Measurements from ENCODE around the gene CHRNA1.

Gene CHRNA1

DNA sequence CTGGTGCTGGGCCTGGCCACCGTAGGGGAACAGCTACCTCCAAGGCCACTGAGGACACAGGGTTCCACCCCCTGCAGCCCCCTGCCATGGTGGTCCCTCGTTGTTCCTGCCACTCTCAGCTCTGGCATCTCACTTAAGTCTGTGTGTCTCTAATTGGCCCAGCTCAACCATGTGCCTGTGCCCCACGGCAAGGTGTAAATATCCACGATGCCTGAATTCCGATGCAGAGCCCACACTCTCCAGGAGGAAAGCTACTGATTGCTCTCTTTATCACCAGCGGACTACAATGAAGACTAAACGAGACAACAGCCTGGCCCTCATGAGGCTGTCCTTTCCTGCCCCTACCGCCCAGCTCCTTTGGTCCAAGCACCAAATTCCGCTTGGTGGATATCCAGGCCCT, 17.0 kb upstream of the CHRNA1 start:
- DNase-seq: no peak

DNA sequence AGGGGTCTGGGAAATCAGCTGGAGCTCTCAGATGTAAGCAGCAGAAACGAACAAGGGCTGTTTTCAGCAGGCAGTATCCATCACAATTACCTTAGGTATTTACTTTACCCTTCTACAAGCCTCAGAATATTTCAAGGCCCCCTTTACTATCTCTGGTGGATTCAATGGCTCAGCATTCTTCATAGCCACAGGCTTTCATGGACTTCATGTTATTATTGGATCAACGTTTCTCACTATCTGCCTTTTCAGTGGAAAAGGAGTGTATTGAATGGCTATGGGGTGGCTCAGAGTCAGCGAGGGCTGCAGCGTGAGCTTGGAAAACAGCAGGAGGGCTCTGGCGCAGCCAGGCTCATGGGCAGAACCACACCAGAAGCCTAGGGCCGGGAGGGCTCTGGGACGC, 16.6 kb upstream of the CHRNA1 start:
- no peak for DNase-seq

DNA sequence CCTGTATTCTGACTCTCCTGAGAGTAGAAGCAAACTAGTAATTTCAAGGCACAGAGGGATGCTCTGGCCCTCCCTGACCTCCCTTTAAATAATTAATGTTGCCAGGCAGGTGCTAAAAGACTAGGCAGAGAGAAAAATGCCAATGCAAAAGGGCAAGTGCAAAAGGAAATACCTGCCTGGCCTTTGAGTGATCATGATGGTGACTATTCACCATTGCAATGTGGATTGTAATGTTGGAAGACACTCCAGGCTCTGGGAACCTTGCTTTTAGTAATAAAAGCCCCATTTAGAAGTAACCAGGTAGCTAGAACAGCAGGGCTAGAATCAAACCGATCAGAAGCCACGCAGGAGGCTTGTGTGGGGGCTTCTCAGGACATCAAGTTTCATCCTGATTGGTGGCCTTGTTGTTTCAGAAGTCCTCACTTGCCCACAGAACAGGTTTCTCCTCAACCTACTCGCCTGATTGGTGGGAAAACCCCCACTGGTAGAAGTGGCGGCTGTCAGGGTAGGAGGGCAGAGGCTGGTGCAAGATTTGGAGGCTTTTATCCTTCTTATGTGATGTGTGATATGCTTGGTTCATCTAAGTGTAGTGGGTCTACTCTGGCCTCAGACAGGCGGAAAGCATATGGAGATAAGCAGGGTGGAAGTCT, 16.0 kb upstream of the CHRNA1 start:
- DNase-seq: no peak

DNA sequence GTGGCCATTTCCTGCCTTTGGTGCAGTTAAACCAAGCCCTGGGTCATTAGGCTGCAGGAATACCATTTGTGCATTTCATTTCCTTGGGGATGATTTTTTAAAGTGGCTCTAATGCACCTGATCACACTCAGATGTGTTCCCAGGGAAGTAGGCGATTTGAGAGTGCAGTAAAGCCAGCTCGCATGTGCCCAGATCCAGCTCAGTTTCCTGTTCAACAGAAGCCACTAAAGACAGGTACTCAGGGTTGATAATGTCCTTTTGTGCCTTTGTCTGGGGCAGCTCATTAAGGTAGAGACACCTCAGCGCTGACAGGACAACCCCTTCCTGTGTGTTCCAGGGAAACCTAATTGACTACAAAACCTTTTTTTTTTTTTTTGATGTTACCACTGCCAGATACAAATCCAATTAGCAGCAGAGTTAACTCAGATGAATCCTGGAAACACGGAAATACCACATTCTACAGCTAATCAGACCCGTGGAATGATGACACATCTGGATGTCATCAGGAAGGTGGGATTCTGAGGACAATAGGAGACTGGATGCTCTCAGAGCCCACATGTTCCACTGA, 15.2 kb upstream of the CHRNA1 start:
- DNase-seq: no peak

DNA sequence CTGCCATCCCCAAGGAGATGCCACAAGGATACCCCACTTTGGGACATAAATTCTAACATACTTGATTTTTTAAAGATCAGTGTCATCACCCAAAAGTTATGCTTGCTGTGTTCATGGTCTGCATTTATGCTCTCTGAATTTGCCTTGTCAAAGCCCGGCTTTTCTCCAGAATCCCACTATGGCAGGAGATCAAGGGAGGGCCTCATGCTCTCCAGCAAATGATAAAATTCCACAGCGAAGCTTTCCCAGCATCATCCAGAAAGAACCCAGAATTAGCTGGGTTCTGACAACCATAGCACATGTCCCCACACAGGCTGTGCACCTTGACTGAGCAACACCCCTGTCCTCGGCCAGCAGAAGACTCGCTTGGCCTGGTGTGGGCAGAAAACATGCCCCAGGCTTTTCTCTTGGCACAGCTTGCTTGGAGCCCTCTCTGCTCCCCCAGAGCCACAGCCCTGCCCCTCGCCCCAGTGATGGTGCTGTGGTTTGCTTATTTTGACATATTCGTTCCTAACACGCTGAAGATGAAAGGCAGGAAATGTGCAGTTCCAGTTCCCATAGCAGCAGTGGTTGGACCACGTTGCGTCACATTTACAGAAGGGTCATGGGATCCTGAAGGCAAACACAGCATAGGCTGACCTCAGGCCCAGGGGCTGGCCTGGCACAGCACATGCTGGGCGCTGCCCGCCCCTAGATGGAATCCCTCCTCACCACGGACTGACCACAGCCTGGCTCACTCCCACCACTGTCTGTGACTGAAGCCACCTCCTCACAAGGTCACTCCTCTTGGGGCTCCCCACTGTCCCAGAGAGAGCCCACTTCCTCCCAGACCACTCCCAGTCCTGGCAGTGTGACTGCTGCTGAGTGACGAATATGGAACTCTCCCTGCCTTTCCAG, 14.1 kb upstream of the CHRNA1 start:
- peak; percentile 94 for DNase-seq

DNA sequence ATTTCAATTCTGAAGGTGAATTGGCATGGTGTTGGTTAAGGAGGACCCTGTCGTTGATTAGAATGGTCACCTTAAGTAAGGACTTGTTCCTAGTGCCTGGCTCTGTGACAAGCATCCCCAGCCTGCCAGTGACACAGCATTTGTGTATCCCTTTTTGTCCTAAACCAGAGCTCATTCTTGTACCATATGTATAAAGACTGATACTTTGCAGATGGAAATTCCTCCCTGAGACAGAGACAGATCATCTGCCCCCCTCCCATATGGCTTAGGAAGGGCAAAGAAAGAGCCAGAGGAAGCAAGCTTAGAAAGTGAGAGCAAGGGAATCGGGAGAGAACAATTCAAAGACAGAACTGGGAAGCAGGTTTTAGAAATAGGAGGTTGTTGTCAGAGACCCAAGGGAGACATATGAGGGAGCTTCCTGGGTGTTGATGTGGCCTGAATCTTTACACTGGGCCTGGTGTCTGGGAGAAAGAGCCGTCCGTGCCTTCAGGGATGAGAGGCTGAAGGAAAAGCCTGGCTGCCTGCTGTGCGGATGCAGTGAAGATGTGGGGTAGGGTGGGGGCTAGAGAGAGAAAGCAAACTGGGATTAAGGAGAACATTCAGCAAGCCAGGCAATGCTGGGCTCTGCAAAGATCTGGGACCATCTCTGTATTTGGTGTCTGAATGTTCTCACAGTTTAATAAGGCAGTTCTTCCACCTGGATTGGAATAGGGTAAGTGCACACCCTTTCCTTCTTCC, 13.2 kb upstream of the CHRNA1 start:
- DNase-seq: no peak

DNA sequence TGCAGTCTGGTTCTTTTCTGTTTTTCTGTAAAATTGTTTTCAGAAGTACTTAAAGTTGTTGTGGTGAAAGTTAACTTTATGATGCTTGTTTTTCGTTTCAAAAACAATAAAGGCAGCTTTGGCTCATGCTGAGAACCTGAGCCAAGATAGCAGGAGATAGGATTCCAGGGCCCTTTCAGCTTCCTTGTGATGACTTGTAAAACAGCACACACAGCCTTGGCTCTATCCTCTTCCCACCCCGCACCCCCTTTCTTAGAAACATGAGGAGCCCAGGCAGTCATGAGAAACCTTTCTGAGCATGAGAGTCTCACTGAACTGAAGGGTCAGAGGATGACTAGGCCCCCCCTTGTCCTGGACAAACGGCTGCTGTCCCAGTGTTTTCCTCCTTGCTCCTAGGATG, 12.4 kb upstream of the CHRNA1 start:
- no peak for DNase-seq

DNA sequence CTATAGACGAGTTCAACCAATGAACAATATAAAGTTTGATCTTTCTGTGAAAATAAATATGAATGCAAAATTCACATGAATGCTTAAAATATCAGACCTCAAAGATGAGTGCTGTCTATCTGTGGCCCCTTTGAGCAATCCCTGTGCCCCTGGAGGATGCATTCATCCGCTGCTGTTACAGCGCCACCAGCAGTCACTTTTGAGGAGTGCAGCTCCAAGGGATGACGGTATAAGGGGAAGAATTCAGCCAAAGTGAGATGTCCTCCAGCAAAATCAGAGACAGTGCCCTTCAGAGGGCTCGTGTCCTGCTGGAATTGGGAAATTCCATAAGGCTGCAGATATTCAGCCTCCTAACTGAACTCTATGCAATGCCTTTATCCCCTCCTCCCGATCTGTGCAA, 12.0 kb upstream of the CHRNA1 start:
- DNase-seq: no peak

DNA sequence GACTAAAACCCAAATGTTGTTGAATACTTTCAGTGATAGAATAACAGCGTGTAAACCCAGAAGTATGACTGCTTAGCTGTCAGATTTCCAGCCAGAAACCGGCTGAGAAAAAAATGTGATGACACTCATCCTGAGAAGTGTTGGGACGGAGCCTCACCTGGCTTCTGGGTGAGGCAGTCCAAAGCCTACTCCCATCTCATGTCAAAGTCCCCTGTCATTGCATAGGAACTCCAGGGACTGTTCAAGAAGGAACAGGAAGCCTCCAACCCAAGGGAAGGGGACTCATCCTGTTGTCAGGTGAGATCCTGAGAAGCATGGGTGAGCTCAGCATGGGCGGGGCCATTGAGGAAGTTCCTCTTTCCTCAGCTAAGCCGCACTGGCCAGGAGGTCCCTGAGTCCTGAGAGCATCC, 11.3 kb upstream of the CHRNA1 start:
- DNase-seq: no peak

DNA sequence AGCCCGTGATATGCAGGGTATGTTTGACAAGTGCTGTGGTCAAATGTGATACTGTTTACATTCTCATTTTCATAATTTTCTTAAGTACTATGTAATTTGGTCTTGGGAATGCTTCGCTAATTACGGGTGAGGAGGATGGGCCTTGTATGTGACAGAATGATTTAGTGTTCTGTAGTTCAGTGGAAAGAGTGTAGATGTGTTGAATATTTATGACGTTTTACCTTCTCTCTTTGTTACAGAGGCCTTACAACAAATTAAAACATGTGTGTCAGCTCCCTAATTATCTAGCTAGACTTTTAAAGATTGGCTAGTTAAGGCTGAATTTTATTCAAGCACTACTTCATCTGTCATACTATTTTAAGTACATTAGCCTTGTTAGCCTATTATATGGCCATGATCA, 10.6 kb upstream of the CHRNA1 start:
- DNase-seq: no peak

DNA sequence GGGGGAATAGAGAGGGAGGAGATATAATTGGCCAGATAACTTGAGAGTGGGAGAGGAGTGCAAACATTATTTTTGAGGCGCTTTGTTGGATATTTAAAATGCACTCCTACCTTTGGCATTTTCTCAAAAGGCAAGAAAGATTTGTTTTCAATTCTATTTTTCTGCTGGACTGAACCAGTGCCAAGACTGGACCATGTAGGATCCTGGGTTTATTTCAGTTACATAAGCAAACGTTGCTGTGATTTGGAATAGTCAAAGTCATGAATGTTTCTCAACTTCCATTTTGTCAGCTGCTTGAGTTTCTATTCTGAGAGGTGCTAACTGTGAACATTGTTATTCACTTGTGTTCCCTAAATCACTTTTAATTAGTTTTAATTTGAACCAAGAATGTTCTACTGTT, 8.9 kb upstream of the CHRNA1 start:
- peak; percentile 41 for DNase-seq

DNA sequence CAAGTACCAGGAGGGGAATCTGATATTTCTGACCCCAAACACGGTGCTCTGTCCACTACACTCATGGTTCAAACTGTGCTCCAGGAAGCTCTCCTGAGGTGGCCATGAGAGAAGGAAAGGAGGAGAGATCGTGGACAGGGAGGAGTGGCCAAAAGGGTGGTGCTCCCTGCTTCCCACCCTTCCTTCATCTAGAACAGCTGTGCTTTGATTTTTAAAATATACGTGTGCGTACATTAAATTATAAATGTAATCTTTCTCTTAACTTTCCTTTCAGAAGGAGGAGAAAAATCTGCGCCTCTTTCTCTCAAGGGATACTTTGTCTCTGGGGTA, 8.2 kb upstream of the CHRNA1 start:
- no peak for DNase-seq

DNA sequence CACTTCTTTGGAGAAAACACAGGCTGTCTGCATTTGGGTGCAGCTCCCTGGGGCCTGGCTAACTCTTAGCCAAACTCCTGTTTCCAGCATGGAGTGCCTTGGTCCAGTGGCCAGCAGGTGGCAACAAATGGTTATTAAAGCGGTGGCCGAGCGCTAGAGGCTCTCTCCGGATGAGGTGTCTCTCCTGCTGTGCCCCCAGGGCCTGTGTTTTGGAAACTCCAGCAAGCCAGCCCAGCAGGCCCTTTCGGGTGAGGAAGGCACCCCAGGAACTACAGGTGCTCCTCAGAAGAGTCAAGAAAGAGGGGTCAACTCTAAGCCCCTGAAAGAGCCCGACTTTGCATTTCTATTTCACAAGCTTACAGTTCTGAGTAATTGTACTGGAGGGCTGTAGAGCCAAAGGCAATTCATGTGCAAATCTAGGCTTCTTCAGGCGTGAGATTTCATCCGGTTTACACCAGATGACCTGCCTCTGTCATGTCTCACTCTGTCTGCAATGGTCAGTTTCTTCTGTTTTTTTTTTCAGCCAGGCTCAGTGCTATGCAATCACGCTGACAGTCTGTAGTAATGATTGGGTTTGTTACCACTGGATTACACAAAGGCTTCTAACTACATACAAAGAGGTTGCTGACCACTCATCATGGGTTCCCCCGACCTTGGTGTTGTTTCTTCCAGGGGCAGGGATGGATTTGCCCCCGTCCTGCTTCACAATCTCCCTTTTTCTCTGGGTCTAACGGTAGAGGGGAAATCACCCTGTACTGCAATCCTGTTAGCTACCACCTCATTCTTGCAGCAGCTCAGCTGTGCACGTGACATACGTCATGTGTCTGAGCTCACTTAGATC, 7.6 kb upstream of the CHRNA1 start:
- peak; percentile 74 for DNase-seq

DNA sequence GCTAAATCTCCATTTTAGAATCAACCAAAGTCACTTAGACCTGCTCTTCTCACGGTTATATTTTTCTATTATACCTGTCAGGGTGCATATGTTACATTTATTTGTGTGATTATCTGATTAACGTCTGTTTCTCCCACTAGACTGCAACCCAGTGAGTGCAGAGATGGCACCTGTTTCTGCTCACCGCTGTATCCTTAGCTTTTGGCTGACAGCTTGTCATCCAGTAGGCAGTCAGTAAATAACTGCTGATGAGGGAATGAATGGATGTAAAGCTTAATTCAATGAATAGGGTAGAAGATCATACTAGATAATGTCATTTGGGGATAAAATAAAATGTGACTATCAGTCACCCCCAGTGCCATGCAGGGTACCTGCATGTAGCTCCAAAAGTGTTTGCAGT, 6.9 kb upstream of the CHRNA1 start:
- no peak for DNase-seq

DNA sequence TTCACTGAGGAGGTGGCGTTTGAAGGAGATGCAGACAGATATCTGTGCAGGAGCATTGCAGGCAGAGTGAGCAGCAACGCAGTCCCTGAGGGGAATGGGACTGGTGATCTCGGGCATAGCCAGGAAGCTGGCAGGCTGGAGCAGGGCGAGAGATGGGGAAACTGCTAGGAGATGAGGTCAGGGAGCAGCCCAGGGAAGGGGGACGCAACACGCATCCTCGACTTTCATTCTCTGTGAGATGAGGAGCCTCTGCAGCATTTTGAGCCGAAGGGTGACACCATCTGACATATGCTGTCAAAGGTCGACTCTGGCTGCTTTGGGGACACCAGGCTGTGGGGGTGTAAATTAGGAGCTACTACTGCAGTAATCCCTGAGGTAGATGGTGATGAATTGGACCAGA, 4.3 kb upstream of the CHRNA1 start:
- no peak for DNase-seq

DNA sequence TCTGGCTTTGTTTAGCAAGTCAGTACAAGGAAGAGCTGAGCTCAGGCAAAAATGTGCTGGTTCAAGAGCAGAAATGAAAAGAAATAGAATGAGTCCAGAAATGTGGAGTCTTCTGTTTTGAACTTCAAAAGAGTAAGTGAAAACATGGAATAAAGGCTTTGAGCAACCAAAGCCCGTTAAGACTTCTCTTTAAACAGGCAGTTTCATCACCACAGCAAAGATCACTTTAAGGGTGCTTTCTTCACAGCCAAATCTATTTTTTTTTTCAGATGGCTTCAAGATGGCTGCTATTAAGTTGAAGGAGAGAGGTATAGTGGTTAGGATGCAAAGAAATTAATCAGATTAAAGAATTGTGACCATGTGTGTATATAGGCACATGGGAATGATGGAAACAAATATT, 2.0 kb upstream of the CHRNA1 start:
- peak; percentile 54 for DNase-seq

DNA sequence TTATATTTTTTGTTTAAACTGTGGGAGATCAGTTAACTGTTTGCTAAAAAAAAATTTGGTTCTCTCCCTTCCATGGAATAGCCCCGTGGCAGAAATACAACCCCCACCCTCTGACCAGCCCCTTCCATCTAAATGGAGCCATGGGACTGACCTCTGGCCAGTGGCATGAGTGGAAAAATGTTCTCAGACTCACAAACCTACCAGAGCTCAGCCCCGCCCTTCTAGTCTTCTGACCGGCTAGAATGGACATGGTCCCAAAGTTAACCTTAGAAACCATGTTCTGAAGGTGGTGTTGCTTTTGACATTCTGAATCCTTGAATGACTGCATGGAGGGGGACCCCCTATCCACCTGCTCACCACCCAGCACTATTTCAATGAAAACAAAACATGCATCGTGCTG, 1.3 kb upstream of the CHRNA1 start:
- no peak for DNase-seq

DNA sequence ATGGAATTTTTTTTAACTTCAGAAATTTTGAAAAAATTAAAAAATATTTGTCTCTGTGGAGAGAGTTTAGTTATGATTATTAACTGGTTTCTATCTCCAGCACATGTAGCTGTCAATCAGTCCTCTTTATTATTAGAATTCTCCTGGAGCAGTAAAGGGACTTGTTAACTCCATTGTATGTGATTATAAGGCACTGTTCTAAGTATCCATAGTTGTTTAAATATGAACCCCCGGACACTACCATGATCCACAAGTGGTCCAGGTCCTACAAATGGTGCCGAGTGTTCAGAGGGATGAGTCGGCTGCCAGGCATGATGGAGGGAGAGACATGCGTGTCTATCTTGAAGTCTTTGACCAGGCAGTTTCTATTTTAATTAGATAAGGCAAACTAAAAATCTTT, 492 bp downstream of the CHRNA1 start:
- no peak for DNase-seq

DNA sequence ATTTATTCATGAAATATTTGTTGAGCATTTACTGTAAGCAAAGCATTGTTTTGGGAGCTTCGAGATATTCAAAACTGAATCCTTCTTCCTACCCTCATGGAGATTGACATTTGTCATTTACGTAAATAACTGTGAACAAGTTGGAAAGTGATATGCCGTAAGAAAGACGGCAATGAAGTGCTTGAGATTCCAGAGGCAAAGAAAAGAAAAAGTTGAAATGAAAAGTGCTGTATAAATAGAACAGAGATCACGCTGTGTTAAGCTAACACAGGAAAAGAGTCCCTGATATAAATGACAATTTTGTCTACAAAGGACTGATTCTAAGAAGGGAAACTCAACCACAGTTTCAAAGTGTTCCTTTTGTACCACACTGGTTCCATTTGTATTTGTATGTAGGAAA, 1.8 kb downstream of the CHRNA1 start:
- no peak for DNase-seq

DNA sequence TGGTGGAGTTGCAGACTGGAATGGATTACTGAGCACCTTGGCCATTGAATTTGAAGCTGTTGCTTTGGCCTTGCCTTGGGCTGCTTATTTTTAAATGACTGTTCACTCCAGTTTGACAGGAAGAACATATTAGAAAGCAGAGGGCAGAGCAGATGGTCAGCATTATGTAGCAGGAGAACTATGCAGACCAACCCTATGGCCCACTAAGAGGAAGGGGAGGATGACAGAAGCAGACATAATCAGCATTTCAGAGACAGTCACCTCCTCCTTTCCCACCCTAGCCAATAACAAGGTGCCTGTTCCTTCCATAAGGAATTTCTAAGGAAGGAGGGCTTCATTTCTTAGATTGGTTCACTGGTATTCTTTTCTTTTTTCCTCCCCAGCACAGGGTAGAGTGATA, 2.4 kb downstream of the CHRNA1 start:
- DNase-seq: no peak

DNA sequence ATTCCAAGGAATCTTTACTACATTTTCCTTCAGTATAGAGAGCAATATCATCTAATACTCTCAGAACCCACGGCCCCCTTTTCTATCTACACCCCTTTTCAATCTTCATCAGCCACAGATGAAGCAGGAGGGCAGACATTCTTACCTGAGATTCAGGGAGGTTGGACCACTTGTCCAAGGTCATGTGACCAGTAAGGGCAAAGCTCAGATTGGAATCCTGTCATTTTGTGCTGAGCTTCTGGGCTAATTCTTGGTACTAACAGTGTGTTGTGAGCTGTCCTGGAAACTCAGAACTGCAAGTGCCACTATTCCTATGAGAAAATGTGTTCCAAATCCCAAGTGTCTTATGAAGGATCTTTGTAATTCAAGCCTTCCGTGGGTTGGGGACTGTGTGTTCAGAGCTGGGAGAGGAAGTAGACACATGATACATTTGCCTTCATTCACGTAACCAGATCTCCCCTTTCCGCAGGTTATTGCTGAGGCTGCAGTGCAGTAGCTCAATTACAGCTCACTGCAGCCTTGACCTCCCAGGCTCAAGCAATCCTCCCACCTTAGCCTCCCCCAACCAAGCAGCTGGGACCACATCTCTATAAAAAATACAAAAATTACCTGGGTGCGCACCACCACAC, 3.3 kb downstream of the CHRNA1 start:
- no peak for DNase-seq

DNA sequence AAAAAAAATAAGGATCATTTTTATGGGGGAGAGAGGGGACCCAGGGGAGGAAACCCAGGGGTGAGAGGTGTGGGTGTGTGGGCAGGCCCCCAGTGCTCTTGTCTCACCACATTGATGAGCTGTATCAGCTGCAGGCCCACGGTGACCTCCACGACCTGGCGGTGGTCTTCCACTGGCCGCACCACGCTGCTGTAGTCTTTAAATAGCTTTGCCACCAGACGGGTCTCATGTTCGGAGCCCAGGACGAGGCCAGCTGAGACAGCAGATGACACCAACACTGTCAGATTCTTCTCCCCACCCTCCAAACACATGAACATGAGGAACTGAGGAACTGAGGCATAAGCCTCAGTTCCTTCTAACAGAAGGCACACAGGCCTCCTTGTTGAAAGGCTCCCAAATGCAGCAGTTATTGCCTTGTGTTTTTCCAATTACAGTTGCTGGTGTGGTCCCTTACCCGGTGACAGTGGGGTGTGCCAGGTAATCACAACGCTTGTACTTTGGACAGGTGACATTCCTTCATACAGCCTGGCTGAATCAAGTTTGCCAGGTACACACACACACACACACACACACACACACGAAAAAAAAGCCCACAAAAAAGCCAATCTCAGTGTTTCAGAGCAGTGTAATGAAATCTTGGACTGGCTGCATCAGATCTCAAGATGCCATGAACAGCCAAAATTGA, 4.7 kb downstream of the CHRNA1 start:
- DNase-seq: no peak
